ENCODE measurements around the gene SSC4D.
"Not testable (repeated sequence)": the region's sequence is repeated elsewhere in the genome, so short reads cannot be mapped to it uniquely, and the experiment has no call there.

DNA sequence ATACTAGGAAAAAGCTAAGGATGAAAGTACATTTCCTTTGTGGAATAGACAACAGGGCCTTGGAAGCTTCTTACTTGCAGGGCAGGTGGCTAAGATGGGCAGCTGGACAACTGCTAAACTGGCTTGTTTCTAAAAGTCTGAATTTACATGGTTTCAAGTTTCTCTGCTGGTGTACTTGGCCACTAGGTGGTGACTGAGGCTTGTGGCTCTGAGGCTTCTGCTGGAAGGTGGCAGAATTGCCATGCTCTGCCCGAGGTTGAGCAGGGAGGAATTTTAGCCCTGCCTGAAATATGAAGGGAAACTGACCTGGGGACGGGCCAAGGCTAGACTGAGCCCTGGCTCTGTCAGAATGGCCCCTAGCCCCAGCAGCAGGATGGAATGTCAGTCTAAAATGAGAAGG, 28.4 kb upstream of the SSC4D start:
- TF ChIP-seq, protein P1, sequence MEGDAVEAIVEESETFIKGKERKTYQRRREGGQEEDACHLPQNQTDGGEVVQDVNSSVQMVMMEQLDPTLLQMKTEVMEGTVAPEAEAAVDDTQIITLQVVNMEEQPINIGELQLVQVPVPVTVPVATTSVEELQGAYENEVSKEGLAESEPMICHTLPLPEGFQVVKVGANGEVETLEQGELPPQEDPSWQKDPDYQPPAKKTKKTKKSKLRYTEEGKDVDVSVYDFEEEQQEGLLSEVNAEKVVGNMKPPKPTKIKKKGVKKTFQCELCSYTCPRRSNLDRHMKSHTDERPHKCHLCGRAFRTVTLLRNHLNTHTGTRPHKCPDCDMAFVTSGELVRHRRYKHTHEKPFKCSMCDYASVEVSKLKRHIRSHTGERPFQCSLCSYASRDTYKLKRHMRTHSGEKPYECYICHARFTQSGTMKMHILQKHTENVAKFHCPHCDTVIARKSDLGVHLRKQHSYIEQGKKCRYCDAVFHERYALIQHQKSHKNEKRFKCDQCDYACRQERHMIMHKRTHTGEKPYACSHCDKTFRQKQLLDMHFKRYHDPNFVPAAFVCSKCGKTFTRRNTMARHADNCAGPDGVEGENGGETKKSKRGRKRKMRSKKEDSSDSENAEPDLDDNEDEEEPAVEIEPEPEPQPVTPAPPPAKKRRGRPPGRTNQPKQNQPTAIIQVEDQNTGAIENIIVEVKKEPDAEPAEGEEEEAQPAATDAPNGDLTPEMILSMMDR (IDR thresholded peaks at IDR 0.05 in 8 of 11, conservative IDR thresholded peaks at IDR 0.05 in 3 of 11): peak in 8 of 11 experiments; percentile 19 to 71 (median 56)
- TF ChIP-seq POLR2A (IDR thresholded peaks at IDR 0.05): not testable (repeated sequence)

All from spleen (tissue), 7 donors.